Suprapubic skin (tissue), 4 donors: ENCODE data around the gene STX11. TPM values are rescaled to one million over a fixed set of nuclear protein-coding genes. Genes with fewer than 3 reads are reported as not detected.
A peak's percentile ranks its signal among the peaks of the same experiment; 100 is the strongest.

Experiments
- DNase-seq, 2 donors: peaks; one replicate each; pipeline ENCODE4 v3.0.0-alpha.2; 2019; ENCODE audit warnings: low spot score in 2 of 2
- H3K27ac ChIP-seq: fragments of 200-600 bp; sonication (generic); one replicate; pipeline ENCODE4 v1.5.1; 2019
- H3K27me3 ChIP-seq: fragments of 200-600 bp; sonication (generic); one replicate; pipeline ENCODE4 v1.5.1; 2019
- H3K36me3 ChIP-seq: fragments of 200-600 bp; sonication (generic); one replicate; pipeline ENCODE4 v1.5.1; 2019
- H3K4me1 ChIP-seq: fragments of 200-600 bp; sonication (generic); one replicate; pipeline ENCODE4 v1.5.1; 2019
- H3K4me3 ChIP-seq: fragments of 200-600 bp; sonication (generic); one replicate; pipeline ENCODE4 v1.5.1; 2019; ENCODE audit warnings: mild to moderate bottlenecking
- H3K9me3 ChIP-seq: fragments of 200-600 bp; sonication (generic); one replicate; pipeline ENCODE4 v1.5.1; 2019
- EP300 ChIP-seq: sonication (generic); formaldehyde crosslinking; IDR thresholded peaks from one replicate; pipeline ENCODE4 v1.6.1; 2017; ENCODE audit warnings: antibody characterized with exemption
- POLR2A ChIP-seq, 2 donors: fragments of 450-650 bp; IDR thresholded peaks; one replicate each; pipeline ENCODE4 v1.6.1; 2017; ENCODE audit warnings: antibody characterized with exemption in 2 of 2, mild to moderate bottlenecking in 2 of 2, moderate library complexity in 2 of 2
- POLR2AphosphoS5 ChIP-seq, 3 donors: sonication (generic); formaldehyde crosslinking; IDR thresholded peaks; one replicate each; pipeline ENCODE4 v1.6.1; 2017; ENCODE audit warnings: antibody characterized with exemption in 3 of 3
- WGBS: methylation state at CpG from one replicate; pipeline ENCODE4 v1.1.5; 2018; 5-methylcytosine and 5-hydroxymethylcytosine counted together
- total RNA-seq, 4 donors: library from RNA; depleted of rRNA; stranded (reverse); fragments of >200 nt; gene quantifications; one replicate each; pipeline ENCODE4 v1.1.0, GENCODE V29; 2016
- TF ChIP-seq, protein P1 (sequence below), 2 donors: fragments of 200-600 bp in 1 of 2; fragments of 450-650 bp in 1 of 2; sonication (generic) in 1 of 2; IDR thresholded peaks; one replicate each; pipeline ENCODE4 v1.5.1; 2016 to 2019; ENCODE audit warnings: antibody characterized with exemption in 2 of 2, mild to moderate bottlenecking in 1 of 2, moderate library complexity in 1 of 2

STX11 gene
- total RNA-seq, 4 donors from 2014 or later = 12.4 to 28.2 (median 17.3) TPM

DNA sequence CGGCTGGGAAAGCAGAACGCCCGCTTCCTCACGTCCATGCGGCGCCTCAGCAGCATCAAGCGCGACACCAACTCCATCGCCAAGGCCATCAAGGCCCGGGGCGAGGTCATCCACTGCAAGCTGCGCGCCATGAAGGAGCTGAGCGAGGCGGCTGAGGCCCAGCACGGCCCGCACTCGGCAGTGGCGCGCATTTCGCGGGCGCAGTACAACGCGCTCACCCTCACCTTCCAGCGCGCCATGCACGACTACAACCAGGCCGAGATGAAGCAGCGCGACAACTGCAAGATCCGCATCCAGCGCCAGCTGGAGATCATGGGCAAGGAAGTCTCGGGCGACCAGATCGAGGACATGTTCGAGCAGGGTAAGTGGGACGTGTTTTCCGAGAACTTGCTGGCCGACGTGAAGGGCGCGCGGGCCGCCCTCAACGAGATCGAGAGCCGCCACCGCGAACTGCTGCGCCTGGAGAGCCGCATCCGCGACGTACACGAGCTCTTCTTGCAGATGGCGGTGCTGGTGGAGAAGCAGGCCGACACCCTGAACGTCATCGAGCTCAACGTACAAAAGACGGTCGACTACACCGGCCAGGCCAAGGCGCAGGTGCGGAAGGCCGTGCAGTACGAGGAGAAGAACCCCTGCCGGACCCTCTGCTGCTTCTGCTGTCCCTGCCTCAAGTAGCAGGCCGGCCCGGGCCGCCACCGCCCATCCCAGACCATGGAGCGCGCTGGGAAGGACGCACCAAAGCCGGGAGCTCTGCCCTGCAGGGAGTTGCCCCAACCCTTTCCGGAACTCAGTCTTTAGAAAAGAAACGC, 36.7 kb downstream of the STX11 start:
- no peak for DNase-seq
- H3K4me3 ChIP-seq = no peak overlapping the region
- TF ChIP-seq POLR2A (IDR thresholded peaks at IDR 0.05) (no peak), EP300 (no peak), POLR2AphosphoS5 (IDR thresholded peaks at IDR 0.05) (no peak)
- TF ChIP-seq, protein P1, sequence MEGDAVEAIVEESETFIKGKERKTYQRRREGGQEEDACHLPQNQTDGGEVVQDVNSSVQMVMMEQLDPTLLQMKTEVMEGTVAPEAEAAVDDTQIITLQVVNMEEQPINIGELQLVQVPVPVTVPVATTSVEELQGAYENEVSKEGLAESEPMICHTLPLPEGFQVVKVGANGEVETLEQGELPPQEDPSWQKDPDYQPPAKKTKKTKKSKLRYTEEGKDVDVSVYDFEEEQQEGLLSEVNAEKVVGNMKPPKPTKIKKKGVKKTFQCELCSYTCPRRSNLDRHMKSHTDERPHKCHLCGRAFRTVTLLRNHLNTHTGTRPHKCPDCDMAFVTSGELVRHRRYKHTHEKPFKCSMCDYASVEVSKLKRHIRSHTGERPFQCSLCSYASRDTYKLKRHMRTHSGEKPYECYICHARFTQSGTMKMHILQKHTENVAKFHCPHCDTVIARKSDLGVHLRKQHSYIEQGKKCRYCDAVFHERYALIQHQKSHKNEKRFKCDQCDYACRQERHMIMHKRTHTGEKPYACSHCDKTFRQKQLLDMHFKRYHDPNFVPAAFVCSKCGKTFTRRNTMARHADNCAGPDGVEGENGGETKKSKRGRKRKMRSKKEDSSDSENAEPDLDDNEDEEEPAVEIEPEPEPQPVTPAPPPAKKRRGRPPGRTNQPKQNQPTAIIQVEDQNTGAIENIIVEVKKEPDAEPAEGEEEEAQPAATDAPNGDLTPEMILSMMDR (IDR thresholded peaks at IDR 0.05) = no peak
- H3K36me3 ChIP-seq = peaks cover 12% of the 10 kb centered on the region
- no peaks in the 10 kb centered on the region for H3K27me3 ChIP-seq
- H3K4me1 ChIP-seq = peaks cover 6% of the 10 kb centered on the region
- no peaks in the 10 kb centered on the region for H3K9me3 ChIP-seq
- no peak overlapping the region for H3K27ac ChIP-seq
- 86% methylated on average over 75 of the region's 79 CpGs for WGBS

DNA sequence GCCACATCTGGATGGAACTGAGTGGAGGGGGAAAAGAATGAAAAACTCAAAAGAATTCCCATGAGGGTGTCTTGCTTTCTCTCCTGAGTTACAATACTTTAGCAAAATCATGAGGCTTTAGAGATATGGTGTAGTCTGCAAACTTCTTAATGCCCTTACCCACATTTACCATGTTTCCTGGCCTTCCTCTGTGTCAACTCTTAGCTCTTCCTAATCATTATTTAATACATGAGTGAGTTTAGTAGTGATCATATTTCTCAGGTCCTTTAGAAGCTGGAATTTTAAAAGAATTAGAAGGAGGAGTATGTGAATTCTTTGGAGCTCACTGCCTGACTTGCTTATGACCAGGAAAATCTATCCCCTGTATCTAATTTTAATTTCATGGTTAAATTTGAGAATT, 39.0 kb downstream of the STX11 start:
- peaks cover 12% of the 10 kb centered on the region for H3K36me3 ChIP-seq
- H3K27me3 ChIP-seq = no peaks in the 10 kb centered on the region
- H3K27ac ChIP-seq = no peak overlapping the region
- DNase-seq = no peak
- H3K9me3 ChIP-seq = no peaks in the 10 kb centered on the region
- TF ChIP-seq POLR2AphosphoS5 (IDR thresholded peaks at IDR 0.05) (no peak), EP300 (no peak), POLR2A (IDR thresholded peaks at IDR 0.05) (no peak)
- TF ChIP-seq, protein P1 (IDR thresholded peaks at IDR 0.05) = no peak
- peaks cover 6% of the 10 kb centered on the region for H3K4me1 ChIP-seq
- no peak overlapping the region for H3K4me3 ChIP-seq

DNA sequence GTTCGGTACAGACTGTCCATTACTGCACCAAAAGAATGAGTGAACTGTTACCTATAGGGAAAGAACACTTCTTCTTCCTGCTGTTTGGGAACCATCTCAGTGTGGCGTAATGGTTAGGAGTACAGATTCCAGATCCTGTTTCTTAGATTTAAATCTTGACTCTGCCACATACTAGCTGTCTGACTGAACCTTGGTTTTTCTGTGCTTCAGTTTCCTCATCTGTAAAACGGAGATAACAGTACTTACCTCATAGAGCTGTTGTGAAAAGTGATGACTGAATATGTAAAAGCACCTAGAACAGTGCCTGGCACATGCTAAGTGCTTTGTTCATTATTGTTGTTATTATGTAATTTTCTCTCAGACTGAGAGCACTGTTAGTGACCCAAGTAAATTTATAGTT, 39.8 kb downstream of the STX11 start:
- peaks cover 12% of the 10 kb centered on the region for H3K36me3 ChIP-seq
- no peak overlapping the region for H3K27ac ChIP-seq
- no peaks in the 10 kb centered on the region for H3K27me3 ChIP-seq
- TF ChIP-seq, protein P1 (IDR thresholded peaks at IDR 0.05) = no peak
- no peak for TF ChIP-seq EP300
- no peak for TF ChIP-seq POLR2A (IDR thresholded peaks at IDR 0.05)
- no peak for TF ChIP-seq POLR2AphosphoS5 (IDR thresholded peaks at IDR 0.05)
- 89% methylated on average over 3 of the region's 3 CpGs for WGBS
- H3K4me1 ChIP-seq = peaks cover 6% of the 10 kb centered on the region
- H3K4me3 ChIP-seq = no peak overlapping the region
- DNase-seq = no peak
- no peaks in the 10 kb centered on the region for H3K9me3 ChIP-seq

DNA sequence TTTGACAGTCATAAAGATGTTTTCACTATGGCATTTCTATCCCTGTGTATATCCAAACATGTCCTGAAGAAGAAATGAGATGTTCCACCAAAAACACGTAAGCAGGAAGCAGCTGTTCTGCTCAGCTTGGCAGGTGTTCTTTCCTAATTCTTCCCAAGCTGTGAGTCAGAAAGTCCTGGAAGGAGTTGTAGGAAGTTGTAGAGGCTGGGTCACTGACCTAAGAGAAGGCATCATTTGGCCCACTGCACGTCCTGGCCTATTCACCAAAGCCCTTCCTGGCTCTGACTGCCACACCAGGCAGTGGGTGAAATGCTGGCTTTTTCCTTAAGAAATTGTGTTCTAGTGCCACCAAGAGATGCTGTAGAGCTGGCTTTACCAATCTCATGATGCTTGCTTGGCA, 40.3 kb downstream of the STX11 start:
- no peak overlapping the region for H3K27ac ChIP-seq
- DNase-seq = no peak
- no peak overlapping the region for H3K4me3 ChIP-seq
- TF ChIP-seq EP300 (no peak), POLR2AphosphoS5 (IDR thresholded peaks at IDR 0.05) (peak in 1 of 3 donors; percentile 36)
- no peaks in the 10 kb centered on the region for H3K9me3 ChIP-seq
- no peaks in the 10 kb centered on the region for H3K27me3 ChIP-seq
- 14% methylated on average over 2 of the region's 2 CpGs for WGBS
- H3K36me3 ChIP-seq = peaks cover 12% of the 10 kb centered on the region
- peaks cover 6% of the 10 kb centered on the region for H3K4me1 ChIP-seq

DNA sequence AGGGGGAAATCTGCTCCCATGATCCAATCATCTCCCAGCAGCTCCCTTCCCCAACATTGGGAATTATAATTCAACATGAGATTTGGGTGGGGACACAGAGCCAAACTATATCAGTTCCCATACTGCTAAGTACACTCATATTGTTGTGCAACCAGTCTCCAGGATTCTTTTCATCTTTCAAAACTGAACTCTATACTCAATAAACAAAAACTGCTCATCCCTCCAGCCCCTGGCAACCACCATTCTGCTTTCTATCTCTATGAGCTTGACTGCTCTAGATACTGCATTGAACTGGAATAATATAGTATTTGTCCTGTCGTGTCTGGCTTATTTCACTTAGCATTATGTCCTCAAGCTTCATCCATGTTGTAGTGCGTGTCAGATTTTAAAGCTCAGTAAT, 42.9 kb downstream of the STX11 start:
- TF ChIP-seq POLR2AphosphoS5 (IDR thresholded peaks at IDR 0.05) (no peak), EP300 (no peak), POLR2A (IDR thresholded peaks at IDR 0.05) (no peak)
- TF ChIP-seq, protein P1 (IDR thresholded peaks at IDR 0.05) = no peak
- H3K27me3 ChIP-seq = no peaks in the 10 kb centered on the region
- 97% methylated on average over 2 of the region's 2 CpGs for WGBS

More for the DNA sequence above, 42.9 kb downstream of the STX11 start:
- DNase-seq = no peak
- Histone ChIP-seq H3K27ac (no peak overlapping the region), H3K9me3 (no peaks in the 10 kb centered on the region), H3K4me1 (peaks cover 11% of the 10 kb centered on the region), H3K36me3 (no peaks in the 10 kb centered on the region), H3K4me3 (no peak overlapping the region)
